HUDEP-2 (cell line): ENCODE data around the gene CRACR2A.
A peak's percentile ranks its signal among the peaks of the same experiment; 100 is the strongest.

ENCODE experiments used
- DNase-seq, 76 experiments: peaks; one replicate each; lab custom pipeline; 2025; ENCODE audit not compliant: unreplicated experiment in 76 of 76; lab: John Stamatoyannopoulos, UW

Gene CRACR2A

GRCh38 chr12:3753544-3754284 lies 805 bp upstream of the CRACR2A start:
- peak in 5 of 76 experiments; percentile 5 to 31 (median 14) for DNase-seq

DNA sequence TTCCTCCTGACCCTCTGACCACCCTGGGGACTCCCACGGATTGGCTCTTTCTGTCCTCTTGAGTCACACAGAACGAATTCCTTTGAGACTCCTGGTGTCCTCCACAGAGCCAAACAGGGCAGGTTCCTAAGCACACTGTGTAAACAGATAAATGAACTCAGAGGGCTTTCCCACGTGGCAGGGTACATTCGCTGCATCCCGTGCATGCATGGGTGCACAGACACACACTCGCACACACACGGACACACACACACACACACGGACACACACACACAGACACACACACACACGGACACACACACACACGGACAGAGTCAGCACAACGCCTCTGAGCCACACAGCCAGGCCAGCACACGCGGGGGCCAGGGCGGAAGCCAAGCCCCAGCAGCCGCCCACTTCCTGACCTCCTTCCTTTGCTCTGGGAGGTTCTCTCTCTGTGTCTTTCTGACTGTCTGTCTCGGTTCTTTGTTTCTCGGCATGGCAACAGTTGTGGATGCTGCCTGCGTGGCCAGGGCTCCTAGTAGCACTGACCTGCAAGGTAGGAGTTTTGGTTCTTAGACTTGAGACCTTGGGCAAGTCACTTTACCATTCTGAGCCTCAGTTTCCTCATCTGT lies 706 bp downstream of the CRACR2A start:
- peak in 49 of 76 experiments; percentile 4 to 63 (median 31) for DNase-seq

DNA sequence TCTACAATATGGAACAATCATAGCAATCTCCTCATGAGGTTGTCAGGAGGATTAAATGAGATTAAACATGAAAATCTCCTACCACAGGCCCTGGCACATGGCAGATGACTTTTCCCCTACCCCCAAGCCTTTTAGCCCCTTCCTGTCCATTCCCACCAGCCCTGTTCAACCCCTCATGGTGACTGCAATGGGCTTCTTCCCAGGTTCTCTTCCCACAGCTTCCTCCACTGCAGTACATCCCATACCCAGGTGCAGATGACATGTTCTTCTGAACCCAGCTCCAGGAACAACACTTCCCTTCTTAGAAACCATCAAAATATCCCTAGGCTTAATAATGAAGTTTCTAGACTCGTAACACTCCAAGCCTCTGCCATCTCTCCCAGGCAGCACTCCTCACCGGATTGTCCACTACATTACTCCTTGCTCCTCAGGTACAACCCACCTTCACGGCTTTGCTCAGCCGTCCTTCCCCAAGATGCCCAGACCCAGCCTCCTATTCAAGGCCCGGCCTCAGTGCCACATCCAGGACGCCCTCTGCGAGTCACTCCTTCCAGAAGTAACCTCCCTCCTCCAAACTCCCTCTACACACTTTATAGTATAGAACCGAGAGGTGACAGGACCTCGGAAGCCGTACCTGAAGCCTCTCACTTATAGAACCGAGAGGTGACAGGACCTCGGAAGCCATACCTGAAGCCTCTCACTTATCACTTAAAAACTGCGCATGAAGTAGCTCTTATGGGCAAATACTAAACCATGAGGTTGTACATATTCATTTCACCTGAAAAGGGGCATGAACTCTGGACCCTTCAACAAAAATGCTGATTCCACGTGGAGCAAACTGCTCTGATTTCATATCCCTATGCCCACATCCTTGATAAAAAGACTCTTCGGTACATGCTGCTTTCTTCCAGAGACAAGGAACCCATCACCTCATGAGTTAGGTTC lies 1.5 kb downstream of the CRACR2A start:
- no peak for DNase-seq

DNA sequence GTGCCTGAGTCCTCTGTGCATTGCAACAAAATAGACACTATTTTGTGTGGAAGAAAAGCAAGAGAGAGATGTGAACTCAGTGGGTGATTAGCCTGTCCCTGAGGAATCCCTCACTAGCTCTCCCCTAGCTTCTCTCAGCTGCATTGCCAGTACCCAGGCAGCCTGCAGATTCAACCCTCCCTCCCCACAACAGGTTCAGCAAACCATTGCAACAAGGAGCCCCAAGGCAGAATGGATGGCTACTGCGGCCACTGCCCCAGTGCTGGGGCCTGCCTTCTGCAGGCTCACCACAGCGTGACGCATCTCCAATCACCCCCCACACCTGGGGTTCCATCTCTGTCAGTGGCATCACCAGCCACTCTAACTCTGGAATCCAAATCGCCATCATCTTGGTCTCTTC lies 2.3 kb downstream of the CRACR2A start:
- no peak for DNase-seq

DNA sequence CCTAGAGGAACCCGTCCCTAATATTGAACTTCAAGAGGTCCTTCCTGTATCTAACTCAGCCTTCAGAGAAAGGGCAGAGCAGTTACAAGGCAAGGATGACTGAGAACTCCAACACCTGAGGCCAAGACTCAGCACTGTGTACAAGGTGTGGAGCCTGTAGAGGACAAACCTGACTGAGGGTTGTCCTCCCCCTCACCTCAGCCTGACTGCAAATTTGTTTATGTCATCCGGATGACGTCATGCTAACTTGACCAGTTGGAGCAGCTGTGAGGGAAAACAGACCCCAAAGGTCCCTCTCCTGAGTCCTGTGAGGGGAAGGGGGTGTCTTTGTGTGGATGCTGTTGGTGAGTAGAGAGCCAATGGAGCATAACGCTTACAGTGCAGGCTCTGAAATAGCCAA lies 4.3 kb downstream of the CRACR2A start:
- DNase-seq: no peak

DNA sequence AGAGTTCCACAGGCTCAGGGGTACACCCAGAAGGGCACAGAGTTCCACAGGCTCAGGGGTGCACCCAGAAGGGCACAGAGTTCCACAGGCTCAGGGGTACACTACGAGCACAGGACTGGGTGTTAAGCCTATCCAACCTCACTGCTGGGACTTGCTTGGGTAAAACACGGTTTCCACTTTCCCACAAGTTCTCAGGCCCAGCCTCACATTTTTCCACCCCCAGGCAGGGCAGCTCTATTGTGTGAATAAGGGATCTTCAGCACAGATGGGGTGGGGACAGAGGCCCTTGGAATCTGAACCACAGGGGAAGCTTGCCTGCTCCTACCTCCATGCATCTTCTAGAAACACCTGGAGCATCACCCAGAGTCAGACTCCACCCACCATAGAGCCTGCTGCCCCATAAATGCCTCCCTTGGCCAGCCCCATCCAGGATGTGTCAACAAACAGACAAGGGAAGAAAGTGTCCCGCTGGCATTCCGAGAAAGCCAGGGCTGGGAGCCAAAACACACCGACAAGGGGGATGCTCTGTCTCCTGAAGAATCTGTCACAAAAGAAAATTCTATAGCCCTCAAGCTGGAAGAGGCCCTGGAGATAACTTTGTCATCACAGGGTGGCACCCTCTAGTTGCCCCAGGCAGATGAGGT lies 4.8 kb downstream of the CRACR2A start:
- DNase-seq: no peak

- no peak for DNase-seq
Observed at GRCh38 chr12:3747543-3747942, 5.4 kb downstream of the CRACR2A start.

DNA sequence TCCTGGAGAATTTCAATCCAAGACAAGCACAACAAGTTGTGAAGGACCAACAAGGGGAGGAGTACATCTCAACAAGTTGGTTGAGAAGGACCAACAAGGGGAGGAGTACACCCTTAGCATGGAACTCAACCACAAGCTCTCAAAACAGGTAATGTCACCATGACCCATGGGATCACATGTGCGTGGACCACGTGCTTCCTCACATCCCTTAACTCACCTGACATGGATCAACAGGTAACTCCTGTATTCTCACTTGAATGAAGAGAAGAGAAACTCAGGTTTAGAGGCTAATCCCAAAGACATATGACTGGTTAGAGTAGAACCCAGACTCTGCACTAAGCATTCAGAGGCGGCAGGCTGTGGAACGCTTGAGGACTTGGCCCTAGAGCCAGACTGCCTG lies 6.2 kb downstream of the CRACR2A start:
- DNase-seq: no peak

GRCh38 chr12:3745152-3745551 lies 7.8 kb downstream of the CRACR2A start:
- DNase-seq: no peak

DNA sequence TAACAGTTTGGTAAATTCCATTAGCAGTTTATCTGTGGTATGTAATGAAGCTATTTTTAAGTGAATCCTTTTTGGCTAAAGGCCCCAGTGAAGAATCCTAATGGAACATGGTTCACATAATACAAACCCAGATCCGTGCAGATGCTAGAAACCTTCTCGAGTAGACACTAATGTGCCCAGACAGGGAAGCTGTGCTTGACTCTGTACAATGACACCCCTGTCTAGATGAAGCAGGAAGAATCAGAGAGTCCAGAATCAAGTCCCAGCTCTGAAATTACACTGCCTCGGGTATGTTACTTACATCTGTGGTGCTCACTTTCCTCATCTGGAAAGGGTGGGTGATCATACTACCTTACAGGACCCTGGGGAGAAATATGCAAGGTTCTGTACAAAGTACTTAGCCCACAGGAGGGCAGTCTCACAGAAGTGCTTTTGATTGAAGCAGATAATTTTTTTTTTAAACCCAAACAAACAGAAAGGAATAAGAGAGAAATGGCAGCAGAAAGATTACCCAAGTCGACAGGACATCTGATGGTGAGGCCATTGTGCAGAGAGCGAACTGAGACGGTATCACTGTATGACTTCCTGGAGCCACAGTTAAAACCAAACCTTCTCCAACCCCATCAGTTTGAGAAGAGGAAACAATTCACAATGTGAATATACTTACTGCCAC lies 8.5 kb downstream of the CRACR2A start:
- no peak for DNase-seq

GRCh38 chr12:3743803-3744202 lies 9.1 kb downstream of the CRACR2A start:
- no peak for DNase-seq

- DNase-seq: no peak
Observed at GRCh38 chr12:3741882-3742672, 10.8 kb downstream of the CRACR2A start.

GRCh38 chr12:3740480-3741231 lies 12.3 kb downstream of the CRACR2A start:
- DNase-seq: no peak

GRCh38 chr12:3735432-3735831 lies 17.5 kb downstream of the CRACR2A start:
- DNase-seq: no peak

DNA sequence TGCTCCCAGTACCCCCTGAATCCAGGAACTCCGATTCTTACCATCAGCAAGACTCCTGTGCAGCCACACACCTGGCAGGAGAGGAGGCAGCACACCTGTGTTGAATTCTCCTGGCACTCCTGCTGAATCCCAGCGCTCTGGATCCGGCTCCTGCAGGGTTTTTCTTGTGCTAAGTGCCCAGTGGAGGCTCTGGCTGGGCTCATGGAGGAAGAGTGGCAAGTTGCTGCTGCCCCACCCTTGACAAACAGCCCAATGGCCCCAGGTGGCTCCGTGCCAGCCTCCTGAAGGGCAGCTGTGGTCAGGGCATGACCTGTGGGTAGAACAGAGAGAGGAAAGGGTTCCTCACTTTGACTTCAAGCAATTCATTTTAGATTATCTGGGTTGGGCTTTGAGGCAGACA lies 20.0 kb downstream of the CRACR2A start:
- peak in 15 of 76 experiments; percentile 2 to 48 (median 10) for DNase-seq

DNA sequence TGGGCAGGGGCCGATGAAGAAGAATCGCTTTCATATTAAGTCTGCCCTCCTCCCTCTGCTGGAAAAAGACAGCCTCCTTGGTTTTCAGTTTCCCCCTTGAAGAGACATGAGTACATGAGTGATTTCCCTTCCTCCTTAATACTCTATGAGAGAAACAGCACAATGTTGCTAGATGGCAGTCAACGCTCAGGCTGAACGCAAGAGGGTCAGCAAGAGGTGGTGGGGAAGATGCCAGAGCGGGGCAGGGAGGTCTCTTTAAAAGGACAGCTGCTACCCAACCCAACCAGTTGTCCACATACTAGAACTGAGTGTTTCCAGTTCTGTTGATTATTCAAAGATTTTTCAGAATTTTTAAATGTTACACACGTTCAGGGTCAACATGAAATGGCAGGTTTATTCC lies 22.8 kb downstream of the CRACR2A start:
- no peak for DNase-seq

- DNase-seq: no peak
Observed at GRCh38 chr12:3728686-3729085, 24.2 kb downstream of the CRACR2A start.

DNA sequence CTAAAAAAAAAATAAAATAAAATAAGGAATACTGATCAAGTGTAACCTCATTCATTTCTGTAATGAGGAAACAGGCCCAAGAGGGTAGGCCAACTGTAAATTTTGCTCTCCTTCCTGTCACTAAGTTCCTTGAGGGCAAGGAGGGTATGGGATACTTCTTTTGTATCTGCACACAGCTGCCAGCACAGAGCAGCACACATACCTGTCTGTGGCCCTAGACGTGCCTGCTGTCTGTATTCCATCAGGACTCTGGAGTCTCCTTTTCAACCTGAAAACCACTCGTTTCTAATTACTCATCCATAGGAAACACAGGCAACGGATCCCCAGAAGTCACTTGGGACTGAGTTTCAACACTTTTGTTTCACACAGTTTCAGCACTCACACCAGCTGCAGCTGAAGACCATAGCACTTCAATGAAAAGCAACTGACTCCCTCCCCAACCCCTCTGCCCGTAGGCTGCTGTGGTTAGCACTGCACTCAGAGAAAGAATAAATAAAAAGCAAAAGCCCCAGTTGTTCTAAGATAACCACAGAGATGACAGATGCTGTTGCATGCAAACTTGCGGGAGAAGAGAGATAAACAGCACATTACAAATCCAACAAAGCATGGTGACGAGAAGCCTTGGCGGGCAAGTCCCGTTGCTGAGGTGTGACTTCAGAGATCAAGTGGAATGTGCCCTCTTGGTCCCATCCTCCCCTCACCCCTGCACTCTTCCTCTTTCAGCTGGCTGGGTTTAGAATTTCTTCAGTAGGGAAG lies 24.9 kb downstream of the CRACR2A start:
- no peak for DNase-seq
